Measurements from ENCODE around the gene WAC.
"Not testable (repeated sequence)": the region's sequence is repeated elsewhere in the genome, so short reads cannot be mapped to it uniquely, and the experiment has no call there.

WAC gene

DNA sequence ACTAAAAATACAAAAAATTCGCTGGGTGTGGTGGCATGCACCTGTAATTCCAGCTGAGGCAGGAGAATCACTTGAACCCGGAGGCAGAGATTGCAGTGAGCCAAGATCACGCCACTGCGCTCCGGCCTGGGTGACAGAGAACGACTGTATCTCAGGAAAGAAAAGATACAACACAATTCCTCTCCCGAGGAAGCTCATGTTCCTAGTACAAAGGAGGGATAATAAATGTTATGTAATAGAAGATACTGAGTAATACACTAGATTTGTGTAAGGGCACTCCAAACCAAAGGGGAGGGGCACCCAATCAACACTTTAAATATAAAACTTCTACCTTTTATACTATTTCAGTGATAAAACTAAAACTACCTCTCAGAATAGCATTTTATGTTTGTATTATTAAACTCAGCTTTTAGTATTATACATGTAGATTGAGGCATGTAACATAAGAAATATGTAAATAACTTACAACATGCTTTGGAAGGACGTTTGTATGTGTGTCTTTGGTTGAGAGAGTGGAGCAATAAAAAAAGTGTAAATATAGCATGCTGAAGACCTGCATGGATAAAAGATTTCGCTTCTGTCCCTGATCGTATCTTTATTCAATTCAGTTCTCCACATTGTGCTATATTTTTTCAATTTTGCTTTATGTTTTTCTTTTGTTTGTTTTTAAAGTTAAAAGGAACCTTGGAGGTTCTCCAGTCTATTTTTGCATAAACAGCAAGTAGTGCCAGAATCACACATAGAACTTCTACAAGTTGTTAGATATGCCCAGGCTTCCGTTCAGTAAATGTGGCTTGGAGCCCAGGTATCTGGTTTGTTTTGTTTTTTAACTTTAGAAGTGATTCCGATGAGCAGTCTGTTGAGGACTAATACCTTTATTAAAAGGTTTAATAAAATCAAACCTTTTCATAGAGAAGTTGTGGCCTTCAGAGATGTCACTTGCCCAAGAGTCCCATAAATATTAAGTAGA, 71.9 kb downstream of the WAC start:
- in situ Hi-C loops (cut with MboI; ENCODE audit: low sequenced_read_pairs) = no loop called here

DNA sequence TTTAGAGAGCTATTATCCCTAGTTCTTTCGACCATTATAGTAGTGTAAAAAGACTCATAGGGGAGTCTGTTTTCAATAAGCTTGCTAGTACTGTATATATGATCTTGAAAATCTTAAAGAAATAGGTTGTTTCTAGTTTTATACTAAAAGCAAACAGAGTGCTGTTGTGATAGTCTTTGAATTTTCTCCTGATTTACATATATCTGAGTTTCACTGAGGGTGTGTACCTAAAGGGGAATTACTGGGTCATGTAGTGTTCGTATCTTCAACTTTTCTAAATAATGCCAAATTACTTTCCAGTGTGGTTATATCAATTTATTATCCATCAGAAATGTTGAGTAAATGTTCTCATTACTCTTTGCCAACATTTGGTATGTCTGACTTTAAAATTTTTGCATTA, 73.7 kb downstream of the WAC start:
- in situ Hi-C loops (cut with MboI; ENCODE audit: low sequenced_read_pairs) = no loop called here

DNA sequence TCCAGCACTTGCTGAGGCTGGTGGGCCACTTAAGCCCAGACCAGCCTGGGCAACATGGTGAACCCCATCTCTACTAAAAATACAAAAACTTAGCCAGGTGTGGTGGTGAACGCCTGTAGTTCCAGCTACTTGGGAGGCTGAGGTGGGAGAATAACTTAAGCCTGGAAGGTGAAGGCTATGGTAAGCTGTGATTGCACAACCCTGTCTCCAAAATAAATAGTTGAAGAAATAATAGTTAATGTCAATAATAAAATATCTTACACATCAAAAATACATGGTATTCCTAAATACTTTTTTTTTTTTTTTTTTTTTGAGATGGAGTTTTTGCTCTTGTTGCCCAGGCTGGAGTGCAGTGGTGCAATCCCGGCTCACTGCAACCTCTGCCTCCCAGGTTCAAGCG, 76.7 kb downstream of the WAC start:
- in situ Hi-C loops (cut with MboI; ENCODE audit: low sequenced_read_pairs) = not testable (repeated sequence)

DNA sequence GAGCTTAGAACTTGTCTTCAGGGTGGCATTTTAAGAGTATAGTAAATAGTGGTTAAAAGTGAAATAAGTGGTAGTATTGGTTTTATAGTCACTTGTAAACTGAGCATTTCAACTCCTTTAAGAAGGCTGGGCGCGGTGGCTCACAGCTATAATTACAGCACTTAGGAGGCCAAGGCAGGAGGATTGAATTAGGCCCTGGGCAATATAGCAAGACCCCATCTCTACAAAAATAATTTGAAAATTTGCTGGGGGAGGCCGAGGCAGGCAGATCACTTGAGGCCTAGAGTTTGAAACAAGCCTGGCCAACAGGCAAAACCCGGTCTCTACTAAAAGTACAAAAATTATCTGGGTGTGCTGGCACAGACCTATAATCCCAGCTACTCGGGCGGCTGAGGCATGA, 80.0 kb downstream of the WAC start:
- in situ Hi-C loops (cut with MboI; ENCODE audit: low sequenced_read_pairs) = no loop called here

DNA sequence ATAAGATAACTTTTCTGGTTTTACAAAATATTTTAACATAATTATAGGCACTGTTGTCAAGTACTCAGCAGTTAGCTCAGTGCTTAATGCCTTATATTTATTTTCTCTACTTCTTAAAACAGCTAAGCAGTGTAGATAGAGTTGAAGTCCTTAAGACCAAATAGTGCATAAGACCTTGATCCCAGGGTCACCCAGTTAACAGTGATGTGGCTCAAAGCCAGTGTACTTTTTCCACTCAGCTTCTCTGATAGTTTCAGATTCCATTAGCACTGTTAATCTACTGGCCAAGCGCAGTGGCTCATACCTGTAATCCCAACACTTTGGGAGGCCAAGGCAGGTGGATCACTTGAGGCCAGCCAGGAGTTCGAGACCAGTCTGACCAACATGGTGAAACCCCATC, 83.6 kb downstream of the WAC start:
- in situ Hi-C loops (cut with MboI; ENCODE audit: low sequenced_read_pairs) = no loop called here

DNA sequence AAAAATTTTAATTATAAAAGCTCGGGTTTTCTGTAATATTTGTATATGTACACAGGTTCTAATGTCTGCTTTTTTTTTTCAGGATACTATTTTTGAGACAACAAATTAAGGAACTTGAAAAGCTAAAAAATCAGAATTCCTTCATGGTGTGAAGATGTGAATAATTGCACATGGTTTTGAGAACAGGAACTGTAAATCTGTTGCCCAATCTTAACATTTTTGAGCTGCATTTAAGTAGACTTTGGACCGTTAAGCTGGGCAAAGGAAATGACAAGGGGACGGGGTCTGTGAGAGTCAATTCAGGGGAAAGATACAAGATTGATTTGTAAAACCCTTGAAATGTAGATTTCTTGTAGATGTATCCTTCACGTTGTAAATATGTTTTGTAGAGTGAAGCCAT, 86.5 kb downstream of the WAC start:
- in situ Hi-C loops (cut with MboI; ENCODE audit: low sequenced_read_pairs) = no loop called here

DNA sequence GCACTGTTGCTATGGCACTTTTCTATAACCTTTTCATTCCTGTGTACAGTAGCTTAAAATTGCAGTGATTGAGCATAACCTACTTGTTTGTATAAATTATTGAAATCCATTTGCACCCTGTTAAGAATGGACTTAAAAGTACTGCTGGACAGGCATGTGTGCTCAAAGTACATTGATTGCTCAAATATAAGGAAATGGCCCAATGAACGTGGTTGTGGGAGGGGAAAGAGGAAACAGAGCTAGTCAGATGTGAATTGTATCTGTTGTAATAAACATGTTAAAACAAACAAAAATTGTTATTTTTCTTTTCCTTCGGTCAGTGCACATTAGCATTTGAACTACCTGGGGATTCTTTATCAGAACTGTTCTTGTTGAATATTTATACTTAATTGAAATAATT, 87.3 kb downstream of the WAC start:
- in situ Hi-C loops (cut with MboI; ENCODE audit: low sequenced_read_pairs) = no loop called here

DNA sequence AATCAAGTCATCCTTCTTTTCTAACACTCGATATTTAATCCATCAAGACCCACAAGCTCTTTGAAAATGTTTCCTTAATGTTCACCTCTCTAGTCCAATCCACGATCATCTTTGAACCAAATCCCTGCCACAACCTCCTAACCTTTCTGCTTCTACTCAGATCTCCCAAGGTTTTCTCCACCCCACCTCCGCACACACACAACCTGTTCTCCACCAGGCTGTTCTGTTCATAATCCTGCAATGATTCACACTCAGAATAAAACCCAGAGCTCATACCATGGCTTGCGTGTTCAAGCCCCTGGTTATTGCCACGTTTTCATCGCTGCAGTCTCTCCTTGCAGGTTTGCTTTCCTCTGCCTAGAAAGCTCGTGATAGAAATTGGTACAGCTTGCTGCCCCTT, 90.6 kb downstream of the WAC start:
- in situ Hi-C loops (cut with MboI; ENCODE audit: low sequenced_read_pairs) = no loop called here

DNA sequence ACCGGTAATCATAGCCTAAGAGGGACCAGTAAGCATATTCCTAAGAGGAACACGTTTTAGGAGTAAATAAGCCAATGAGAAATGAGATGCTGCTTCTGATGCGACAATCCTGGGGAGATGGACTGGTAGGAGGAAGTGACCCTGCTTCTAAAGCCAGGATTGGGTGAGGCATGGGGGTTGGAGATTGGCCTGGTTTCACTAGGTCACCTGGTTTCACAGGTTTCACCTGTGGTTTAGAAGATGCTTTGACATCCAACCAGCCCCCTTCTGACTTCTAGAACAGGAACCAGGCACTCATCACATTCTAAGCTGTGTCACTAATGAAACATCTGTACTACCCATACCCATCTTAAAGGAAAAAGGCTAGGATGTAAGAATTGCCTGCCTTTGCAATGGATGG, 91.4 kb downstream of the WAC start:
- in situ Hi-C loops (cut with MboI; ENCODE audit: low sequenced_read_pairs) = no loop called here

DNA sequence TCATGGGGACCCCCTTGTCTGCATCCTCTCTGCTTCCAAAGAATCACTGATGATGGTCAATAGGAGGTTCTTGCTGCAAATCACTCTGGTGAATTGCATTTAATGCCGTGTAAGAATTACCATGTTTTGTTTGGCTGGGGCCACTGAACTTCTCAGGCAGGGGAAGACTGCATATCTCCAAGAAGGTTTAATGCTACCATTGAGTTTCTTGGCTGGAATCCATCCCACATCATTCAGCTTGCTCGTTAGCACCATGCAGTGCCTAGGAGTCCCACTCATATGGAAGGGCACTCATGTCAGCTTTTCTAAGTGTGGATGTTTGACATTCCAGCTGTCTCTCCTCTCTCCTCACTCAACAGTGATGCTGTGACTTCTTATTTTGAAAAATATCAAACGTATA, 94.2 kb downstream of the WAC start:
- in situ Hi-C loops (cut with MboI; ENCODE audit: low sequenced_read_pairs) = no loop called here

DNA sequence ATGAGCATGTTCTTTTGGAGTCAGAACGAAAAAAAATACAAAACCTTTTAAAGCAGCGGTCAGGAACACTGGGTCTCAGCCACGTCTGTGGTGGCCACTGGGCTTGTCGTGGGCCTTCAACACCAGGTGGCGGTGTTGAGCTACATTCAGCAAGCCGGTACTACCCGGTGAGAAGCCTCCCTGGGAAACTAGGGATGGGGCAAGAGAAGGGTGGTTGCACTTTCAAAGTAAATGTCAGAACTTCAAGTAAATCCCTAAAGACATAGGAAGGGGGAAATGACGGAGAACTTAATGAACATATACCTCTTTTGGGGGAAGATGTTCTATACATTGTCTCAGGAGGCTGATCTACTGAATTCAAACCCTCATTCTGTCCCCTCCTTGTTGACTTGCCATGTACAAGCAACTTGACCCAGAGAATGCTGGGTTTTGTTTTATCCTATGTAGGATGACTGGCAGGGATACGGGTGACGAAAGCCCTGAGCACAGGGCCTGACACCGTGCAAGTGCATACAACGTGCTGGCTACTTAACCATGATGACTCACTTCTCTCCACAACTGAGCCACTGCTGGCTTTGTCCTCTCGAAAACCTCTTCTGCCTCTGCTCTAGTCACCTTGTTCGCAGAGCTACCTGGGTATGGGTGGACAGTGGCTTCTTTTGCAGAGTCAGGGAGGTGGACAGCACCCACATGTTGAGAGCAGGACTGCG, 95.4 kb downstream of the WAC start:
- in situ Hi-C loops (cut with MboI; ENCODE audit: low sequenced_read_pairs) = no loop called here

DNA sequence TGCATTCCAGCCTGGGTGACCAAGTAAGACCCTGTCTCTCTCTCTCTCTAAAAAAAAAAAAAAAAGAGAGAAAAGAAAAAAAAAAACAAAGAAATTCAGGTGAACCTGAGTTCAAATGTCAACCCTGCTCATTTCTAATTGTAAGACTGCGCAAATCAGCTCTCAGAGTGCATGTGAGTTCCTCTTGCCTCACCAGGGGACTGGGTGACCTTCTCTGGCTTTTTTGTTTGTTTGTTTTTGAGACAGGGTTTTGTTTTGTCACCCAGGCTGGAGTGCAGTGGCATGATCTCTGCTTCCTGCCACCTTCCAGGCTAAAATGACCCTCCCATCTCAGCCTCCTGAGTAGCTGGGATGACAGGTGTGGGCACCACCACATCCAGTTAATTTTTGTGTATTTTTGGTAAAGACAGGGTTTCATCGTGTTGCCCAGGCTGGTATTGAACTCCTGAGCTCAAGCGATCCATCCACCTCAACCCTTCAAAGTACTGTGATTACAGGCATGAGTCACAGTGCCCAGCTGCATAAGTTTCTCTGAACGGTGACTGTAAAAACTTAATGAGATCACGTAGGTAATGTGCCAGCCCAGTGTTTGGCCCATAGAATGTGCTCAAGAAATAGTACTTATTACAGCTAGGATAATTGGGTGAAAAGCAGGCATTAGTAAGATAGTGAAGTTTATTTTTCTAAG, 99.1 kb downstream of the WAC start:
- in situ Hi-C loops (cut with MboI; ENCODE audit: low sequenced_read_pairs) = no loop called here

DNA sequence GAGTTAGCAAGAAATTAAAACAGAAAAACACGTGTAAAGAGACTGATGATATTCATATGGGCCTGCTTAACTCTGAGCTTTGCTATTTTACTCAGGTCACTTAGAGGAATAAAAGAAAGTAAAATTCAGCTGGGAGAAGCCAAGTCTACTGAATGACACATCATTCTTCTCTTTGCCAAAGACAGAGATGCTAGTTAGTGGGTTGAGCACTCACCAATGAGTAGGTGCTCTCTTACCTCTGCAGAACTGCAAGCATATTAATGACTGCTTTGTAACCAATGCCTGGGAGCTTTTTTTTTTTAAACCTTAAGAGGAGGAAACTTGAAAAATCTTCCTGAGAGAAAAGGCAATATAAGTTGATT, 99.6 kb downstream of the WAC start:
- in situ Hi-C loops (cut with MboI; ENCODE audit: low sequenced_read_pairs) = no loop called here

DNA sequence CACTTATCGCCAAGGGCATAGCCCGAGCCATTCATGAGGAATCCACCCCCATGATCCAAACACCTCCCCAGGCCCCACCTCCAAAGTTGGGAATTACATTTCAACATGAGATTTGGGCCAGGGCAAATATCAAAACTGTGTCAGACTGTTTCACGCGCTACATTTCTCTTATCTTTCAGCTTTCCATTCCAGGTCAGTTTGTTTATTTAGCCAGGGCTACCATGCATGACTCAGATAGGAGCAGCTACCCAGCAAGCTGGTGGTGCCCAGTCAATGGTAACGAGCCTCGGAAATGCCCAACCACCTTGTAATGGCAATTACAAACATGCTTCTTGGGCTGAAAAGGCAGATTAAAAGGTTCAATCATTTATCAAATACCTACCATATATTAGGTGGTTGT, 100.8 kb downstream of the WAC start:
- in situ Hi-C loops (cut with MboI; ENCODE audit: low sequenced_read_pairs) = no loop called here

DNA sequence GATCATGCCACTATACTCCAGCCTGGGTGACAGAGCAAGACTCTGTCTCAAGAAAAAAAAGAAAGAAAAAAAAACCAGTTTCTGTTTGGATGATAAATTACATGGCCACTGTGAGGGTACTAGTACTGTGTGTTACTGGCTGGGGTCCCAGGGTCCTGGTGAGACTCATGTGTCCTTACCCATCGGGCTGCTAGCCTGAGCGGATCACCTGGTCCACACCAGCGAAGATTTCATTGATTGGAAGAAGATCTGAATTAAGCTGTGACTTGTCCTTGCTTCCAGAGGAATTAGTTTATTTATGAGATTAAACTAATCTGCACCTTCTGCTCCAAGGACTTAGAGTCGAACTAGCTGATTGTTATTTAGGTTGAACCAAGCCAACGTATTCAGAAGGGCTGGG, 104.4 kb downstream of the WAC start:
- in situ Hi-C loops (cut with MboI; ENCODE audit: low sequenced_read_pairs) = no loop called here

DNA sequence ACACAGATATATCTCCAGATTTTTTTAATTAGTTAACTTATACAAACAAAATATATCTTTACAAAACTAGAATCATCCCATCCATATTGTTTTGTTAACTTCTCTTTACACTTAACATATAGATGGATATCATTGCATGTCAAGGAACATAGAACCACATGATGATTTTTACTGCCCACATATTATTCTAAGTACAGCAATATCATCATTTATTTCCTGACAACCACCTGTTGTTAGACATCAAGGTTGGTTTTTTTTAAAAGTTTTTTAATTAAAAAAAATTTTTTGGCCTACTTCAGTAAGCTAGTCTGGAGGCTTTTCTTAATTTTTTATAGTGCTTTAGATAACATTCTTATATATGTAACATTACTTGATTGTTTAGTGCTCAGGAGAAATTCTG, 105.5 kb downstream of the WAC start:
- in situ Hi-C loops (cut with MboI; ENCODE audit: low sequenced_read_pairs) = no loop called here

DNA sequence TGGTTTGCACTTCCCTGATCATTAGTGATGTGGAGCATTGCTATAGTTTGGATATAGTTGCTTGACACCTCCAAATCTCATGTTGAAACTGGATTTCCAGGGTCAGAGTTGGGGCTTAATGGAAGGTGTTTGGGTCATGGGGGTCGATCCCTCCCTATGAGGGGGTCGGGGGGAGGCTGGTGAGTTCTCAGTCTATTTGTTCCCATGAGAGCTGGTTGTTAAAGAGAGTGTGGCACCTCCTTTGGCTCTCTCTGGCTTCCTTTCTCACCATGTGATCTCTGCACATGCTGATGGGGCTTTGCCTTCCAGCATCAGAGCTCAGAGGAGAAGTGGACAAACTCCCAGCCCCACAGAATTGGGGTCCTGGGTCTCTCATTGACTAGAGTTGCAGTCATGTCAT, 107.6 kb downstream of the WAC start:
- in situ Hi-C loops (cut with MboI; ENCODE audit: low sequenced_read_pairs) = no loop called here

DNA sequence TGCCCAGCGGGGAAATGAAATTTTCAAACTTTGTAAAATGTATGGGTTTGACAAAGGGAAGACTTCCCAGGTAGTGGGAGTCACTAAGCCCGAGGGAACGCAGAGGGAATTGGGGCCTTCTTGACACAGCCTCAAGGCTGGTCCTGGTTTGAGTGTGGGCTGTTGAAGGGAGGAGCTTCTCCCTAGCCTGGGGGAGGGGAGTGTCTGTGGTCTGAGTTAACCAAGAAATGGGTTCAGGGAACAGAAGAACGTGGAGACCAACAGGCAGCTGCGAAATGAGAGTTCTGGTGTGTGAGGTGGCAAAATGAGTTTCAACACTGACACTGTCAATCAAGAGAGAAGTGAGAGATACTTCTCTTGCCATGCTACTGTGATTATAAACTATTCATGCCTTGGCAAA, 111.7 kb downstream of the WAC start:
- in situ Hi-C loops (cut with MboI; ENCODE audit: low sequenced_read_pairs) = no loop called here

DNA sequence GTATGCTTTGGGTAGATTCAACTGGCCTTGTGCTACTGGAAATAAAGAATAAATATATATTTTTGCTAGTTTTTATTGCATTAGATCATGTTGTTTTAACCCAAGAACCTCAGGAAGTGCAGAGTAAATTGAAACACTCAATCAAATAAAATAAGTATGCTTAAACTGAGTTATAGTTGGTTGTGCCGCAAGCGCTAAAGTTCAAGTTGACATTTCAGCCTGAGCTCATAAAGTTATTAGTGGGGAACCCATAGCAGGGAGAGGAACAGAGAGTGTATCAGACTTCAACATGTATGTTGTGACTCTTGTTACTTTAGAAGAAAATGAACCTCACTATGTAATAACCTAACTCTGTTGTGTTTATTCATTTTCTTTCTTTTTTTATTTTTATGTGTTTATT, 119.2 kb downstream of the WAC start:
- in situ Hi-C loops (cut with MboI; ENCODE audit: low sequenced_read_pairs) = loop anchor here (25.0 kb wide), 1 partner anchor 660 kb away; no protein-coding TSS in a partner anchor

DNA sequence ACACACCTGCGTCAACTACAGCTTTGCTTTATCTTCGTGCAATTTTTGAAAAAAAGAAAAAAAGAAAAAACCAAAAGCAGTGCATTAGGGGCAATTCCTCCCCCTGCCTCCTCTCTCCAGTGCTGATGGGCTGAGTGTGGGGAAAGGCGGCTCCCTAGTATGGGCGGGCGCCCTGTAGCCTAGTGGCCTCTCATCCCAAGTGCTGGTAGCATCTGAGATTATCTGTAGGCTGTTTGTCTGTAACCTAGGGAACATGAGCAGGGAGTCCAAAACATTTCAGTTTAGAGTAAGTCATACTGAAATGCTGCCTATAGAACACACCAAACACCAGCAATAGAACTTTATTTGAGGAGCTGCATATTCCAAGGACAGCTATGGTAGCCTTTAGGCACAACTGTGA, 119.8 kb downstream of the WAC start:
- in situ Hi-C loops (cut with MboI; ENCODE audit: low sequenced_read_pairs) = loop anchor here (25.0 kb wide), 1 partner anchor 660 kb away; no protein-coding TSS in a partner anchor

DNA sequence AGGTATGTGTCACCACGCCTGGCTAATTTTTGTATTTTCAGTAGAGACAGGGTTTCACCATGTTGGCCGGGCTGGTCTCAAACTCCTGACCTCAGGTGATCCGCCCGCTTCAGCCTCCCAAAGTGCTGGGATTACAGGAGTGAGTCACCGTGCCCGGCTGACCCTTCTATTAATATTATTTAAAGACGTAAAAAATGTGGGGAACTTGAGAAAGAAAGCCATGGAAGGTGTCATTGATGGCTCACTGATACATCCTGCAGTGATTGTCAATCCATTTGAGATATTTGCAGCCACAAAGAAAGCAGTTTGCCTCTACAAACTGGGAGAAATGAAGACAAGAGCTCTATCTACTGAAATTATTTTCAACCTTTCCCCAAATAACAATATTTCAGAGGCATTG, 125.9 kb downstream of the WAC start:
- in situ Hi-C loops (cut with MboI; ENCODE audit: low sequenced_read_pairs) = loop anchor here (25.0 kb wide), 1 partner anchor 653 kb away; no protein-coding TSS in a partner anchor

DNA sequence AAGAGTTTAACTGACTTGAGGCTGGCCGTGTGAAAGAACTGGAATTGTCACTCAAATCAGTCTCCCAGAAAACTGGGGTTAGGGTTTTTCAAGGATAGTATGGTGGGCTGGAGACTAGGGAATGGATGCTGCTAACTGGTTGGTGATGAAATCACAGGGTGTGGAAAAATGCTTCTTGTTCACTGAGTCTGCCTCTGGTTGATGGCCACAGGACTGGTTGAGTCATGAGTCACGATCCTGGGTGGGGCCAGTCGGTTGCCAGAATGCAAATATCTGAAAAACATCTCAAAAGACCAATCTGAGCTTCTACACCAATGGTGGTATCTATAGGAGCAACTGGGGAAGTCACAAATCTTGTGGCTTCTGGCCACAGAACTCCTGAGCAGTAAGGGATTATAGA, 128.1 kb downstream of the WAC start:
- in situ Hi-C loops (cut with MboI; ENCODE audit: low sequenced_read_pairs) = loop anchor here (25.0 kb wide), 1 partner anchor 651 kb away; no protein-coding TSS in a partner anchor
